Cardiac muscle cell (in vitro differentiated cells and primary cell): ENCODE results near the gene IER2. TPM values are rescaled to one million over a fixed set of nuclear protein-coding genes. Genes with fewer than 3 reads are reported as not detected.

Experiments
- DNase-seq, 2 donors: peaks; one replicate each; pipeline versions ENCODE4 v3.0.0 to v3.0.0-alpha.2; 2010 to 2017; ENCODE audit warnings: low read depth in 1 of 2, low spot score in 1 of 2
- H3K27ac ChIP-seq: fragments of 200-600 bp; sonication (generic); 2 replicates; pipeline ENCODE4 v1.5.1; 2016
- H3K27me3 ChIP-seq: fragments of 200-600 bp; sonication (generic); 2 replicates; pipeline ENCODE4 v1.6.0; 2016; ENCODE audit warnings: control low read depth
- H3K36me3 ChIP-seq: fragments of 200-600 bp; sonication (generic); 2 replicates; pipeline ENCODE4 v1.5.1; 2016; ENCODE audit warnings: control low read depth
- H3K4me1 ChIP-seq: fragments of 200-600 bp; sonication (generic); 2 replicates; pipeline ENCODE4 v1.8.1; 2017; ENCODE audit warnings: low read depth, mild to moderate bottlenecking, mixed run types
- H3K4me3 ChIP-seq: fragments of 200-600 bp; sonication (generic); 2 replicates; pipeline ENCODE4 v1.5.1; 2016; ENCODE audit warnings: mild to moderate bottlenecking
- H3K9me3 ChIP-seq: fragments of 200-600 bp; sonication (generic); 2 replicates; pipeline ENCODE4 v1.5.1; 2017; ENCODE audit warnings: low read depth, mild to moderate bottlenecking, control low read depth
- CTCF ChIP-seq: IDR thresholded peaks from 2 replicates; pipeline ENCODE4 v1.5.1; 2012; ENCODE audit warnings: low read depth, mild to moderate bottlenecking, low read length
- polyA plus RNA-seq: library from polyadenylated mRNA; unstranded; fragments of >200 nt; fragmentation: Nextera tagmentation; extraction: Ambion mirVana; gene quantifications from 2 replicates; pipeline ENCODE4 v1.2.1, GENCODE V29; 2016
- total RNA-seq: library from RNA; depleted of rRNA; stranded (reverse); fragments of >200 nt; gene quantifications from 2 replicates; pipeline ENCODE4 v1.2.3, GENCODE V29; 2016

Gene IER2
- total and polyA plus RNA-seq, 2 experiments from 2014 or later: 77.6 to 110 TPM

GRCh38 chr19:13154241-13154778 lies 4.1 kb downstream of the IER2 start:
- Histone ChIP-seq H3K9me3 (no peaks in the 10 kb centered on the region), H3K4me3 (peak overlapping the region; percentile 42), H3K27ac (peak overlapping the region; percentile 97), H3K27me3 (no peaks in the 10 kb centered on the region), H3K36me3 (no peaks in the 10 kb centered on the region), H3K4me1 (peaks cover 16% of the 10 kb centered on the region)
- no peak for TF ChIP-seq CTCF
- peak; percentile 68 to 97 for DNase-seq

- peak overlapping the region; percentile 97 for H3K27ac ChIP-seq
- H3K4me3 ChIP-seq: peak overlapping the region; percentile 42
- H3K4me1 ChIP-seq: peaks cover 16% of the 10 kb centered on the region
- peak; percentile 38 for TF ChIP-seq CTCF
- no peaks in the 10 kb centered on the region for H3K9me3 ChIP-seq
- DNase-seq: peak; percentile 53 to 79
- no peaks in the 10 kb centered on the region for H3K27me3 ChIP-seq
- H3K36me3 ChIP-seq: no peaks in the 10 kb centered on the region
These were observed 4.8 kb downstream of the IER2 start for GRCh38 chr19:13154911-13155471.

GRCh38 chr19:13155472-13156359 lies 5.5 kb downstream of the IER2 start:
- H3K27me3 ChIP-seq: no peaks in the 10 kb centered on the region
- H3K9me3 ChIP-seq: no peaks in the 10 kb centered on the region
- H3K4me3 ChIP-seq: peak overlapping the region; percentile 42
- TF ChIP-seq CTCF: no peak
- no peaks in the 10 kb centered on the region for H3K36me3 ChIP-seq
- peak overlapping the region; percentile 18 for H3K27ac ChIP-seq
- peaks cover 16% of the 10 kb centered on the region for H3K4me1 ChIP-seq
- DNase-seq: peak; percentile 65 to 95

- Histone ChIP-seq H3K9me3 (no peaks in the 10 kb centered on the region), H3K27ac (no peak overlapping the region), H3K27me3 (no peaks in the 10 kb centered on the region), H3K4me1 (peaks cover 26% of the 10 kb centered on the region), H3K36me3 (no peaks in the 10 kb centered on the region), H3K4me3 (no peak overlapping the region)
- no peak for TF ChIP-seq CTCF
- no peak for DNase-seq
These were observed 9.5 kb downstream of the IER2 start for GRCh38 chr19:13159713-13160112.

- peak in 1 of 2 donors; percentile 33 for DNase-seq
- Histone ChIP-seq H3K4me1 (peaks cover 28% of the 10 kb centered on the region), H3K4me3 (no peak overlapping the region), H3K9me3 (no peaks in the 10 kb centered on the region), H3K36me3 (no peaks in the 10 kb centered on the region), H3K27ac (no peak overlapping the region), H3K27me3 (no peaks in the 10 kb centered on the region)
- TF ChIP-seq CTCF: no peak
These were observed 10.3 kb downstream of the IER2 start for GRCh38 chr19:13160557-13160956.
